OCI-LY1 (cell line): ENCODE data around the gene REPS1.

ENCODE experiments used
- EZH2 ChIP-seq: fragments of 200-600 bp; sonication (generic), shearing (Covaris generic); IDR thresholded peaks from 2 replicates; pipeline ENCODE4 v1.8.0; 2017; ENCODE audit warnings: borderline replicate concordance, mixed run types, mild to moderate bottlenecking, antibody characterized with exemption, low read length, moderate library complexity, mixed read lengths
- TF ChIP-seq, protein P1 (sequence below): fragments of 200-600 bp; sonication (generic), shearing (Covaris generic); IDR thresholded peaks from 2 replicates; pipeline ENCODE4 v1.5.1; 2017; ENCODE audit warnings: mild to moderate bottlenecking, antibody characterized with exemption, low read length, moderate library complexity, mixed read lengths

DNA sequence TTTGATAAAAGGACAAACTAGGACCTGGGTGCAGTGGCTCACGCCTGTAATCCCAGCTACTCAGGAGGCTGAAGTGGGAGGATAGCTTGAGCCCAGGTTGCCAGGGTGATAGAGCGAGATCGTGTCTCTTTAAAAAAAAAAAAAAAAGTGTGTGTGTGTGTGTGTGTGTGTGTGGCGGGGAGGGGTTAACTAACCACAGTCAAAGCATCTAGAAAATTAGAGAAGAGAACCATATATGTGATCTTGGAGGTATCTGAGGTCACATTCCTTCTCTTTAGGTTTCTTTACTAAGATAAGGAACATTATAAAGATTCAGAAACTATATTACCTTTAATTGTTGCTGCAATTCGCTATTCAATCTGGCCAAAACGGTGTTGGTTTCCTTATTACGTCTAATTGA lies 80.9 kb downstream of the REPS1 start:
- TF ChIP-seq, protein P1, sequence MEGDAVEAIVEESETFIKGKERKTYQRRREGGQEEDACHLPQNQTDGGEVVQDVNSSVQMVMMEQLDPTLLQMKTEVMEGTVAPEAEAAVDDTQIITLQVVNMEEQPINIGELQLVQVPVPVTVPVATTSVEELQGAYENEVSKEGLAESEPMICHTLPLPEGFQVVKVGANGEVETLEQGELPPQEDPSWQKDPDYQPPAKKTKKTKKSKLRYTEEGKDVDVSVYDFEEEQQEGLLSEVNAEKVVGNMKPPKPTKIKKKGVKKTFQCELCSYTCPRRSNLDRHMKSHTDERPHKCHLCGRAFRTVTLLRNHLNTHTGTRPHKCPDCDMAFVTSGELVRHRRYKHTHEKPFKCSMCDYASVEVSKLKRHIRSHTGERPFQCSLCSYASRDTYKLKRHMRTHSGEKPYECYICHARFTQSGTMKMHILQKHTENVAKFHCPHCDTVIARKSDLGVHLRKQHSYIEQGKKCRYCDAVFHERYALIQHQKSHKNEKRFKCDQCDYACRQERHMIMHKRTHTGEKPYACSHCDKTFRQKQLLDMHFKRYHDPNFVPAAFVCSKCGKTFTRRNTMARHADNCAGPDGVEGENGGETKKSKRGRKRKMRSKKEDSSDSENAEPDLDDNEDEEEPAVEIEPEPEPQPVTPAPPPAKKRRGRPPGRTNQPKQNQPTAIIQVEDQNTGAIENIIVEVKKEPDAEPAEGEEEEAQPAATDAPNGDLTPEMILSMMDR = no peak
- TF ChIP-seq EZH2 = no peak
